Small intestine (tissue), 7 donors: ENCODE measurements around the gene TSPO2. TPM values are rescaled to one million over a fixed set of nuclear protein-coding genes. Genes with fewer than 3 reads are reported as not detected.

Experiments
- DNase-seq, 2 donors: peaks; one replicate each; pipeline versions ENCODE4 v3.0.0 to v3.0.0-alpha.2; 2013
- FAIRE-seq: peaks from 2 replicates; lab custom pipeline; 2012; peaks lifted over from hg19 to GRCh38; lab: Jason Lieb, UNC
- H3K27ac ChIP-seq, 3 donors: one replicate each; pipeline ENCODE4 v1.5.1; 2013; ENCODE audit warnings: low read length in 2 of 3, mild to moderate bottlenecking in 2 of 3, control low read depth in 1 of 3, inconsistent platforms in 1 of 3, low read depth in 1 of 3, moderate library complexity in 1 of 3
- H3K27me3 ChIP-seq, 3 donors: one replicate each; pipeline ENCODE4 v1.6.1; 2013; ENCODE audit warnings: low read length in 3 of 3, inconsistent platforms in 1 of 3; ENCODE audit not compliant: control insufficient read depth in 3 of 3, insufficient read depth in 3 of 3
- H3K36me3 ChIP-seq, 3 donors: one replicate each; pipeline ENCODE4 v1.6.1; 2013; ENCODE audit warnings: low read length in 3 of 3, inconsistent platforms in 1 of 3, low read depth in 1 of 3, mild to moderate bottlenecking in 1 of 3, moderate library complexity in 1 of 3; ENCODE audit not compliant: control insufficient read depth in 3 of 3, insufficient read depth in 2 of 3
- H3K4me1 ChIP-seq, 3 donors: one replicate each; pipeline ENCODE4 v1.6.1; 2013; ENCODE audit warnings: low read length in 2 of 3, inconsistent platforms in 1 of 3, low read depth in 1 of 3, mild to moderate bottlenecking in 1 of 3, moderate library complexity in 1 of 3; ENCODE audit not compliant: control insufficient read depth in 3 of 3, insufficient read depth in 2 of 3
- H3K4me3 ChIP-seq, 3 donors: one replicate each; pipeline ENCODE4 v1.5.1; 2013; ENCODE audit warnings: low read length in 3 of 3, control low read depth in 1 of 3, inconsistent platforms in 1 of 3, low read depth in 1 of 3, mild to moderate bottlenecking in 1 of 3, moderate library complexity in 1 of 3
- H3K9me3 ChIP-seq, 2 donors: one replicate each; pipeline ENCODE4 v1.6.1; 2013; ENCODE audit warnings: low read depth in 1 of 2, low read length in 1 of 2; ENCODE audit not compliant: control insufficient read depth in 2 of 2, insufficient read depth in 1 of 2
- WGBS, 3 donors: extraction: QIAGEN DNeasy Blood & Tissue Kit; methylation state at CpG; one replicate each; pipeline ENCODE4 v1.1.7; 2013; 5-methylcytosine and 5-hydroxymethylcytosine counted together
- polyA plus RNA-seq, 4 donors: library from polyadenylated mRNA; stranded (reverse) in 3 of 4; unstranded in 1 of 4; fragments of 200-250 nt in 3 of 4; fragments of 120-200 nt in 1 of 4; gene quantifications; one replicate each; pipeline versions ENCODE4 v1.2.1 to v1.2.3, GENCODE V29; 2013
- donor health status: healthy with polysubstance abuse.
- donor health status: control.
- donor health status: control.
- donor health status: Bipolar disorder and iron deficiency.
- donor health status: healthy.

The TSPO2 gene
- polyA plus RNA-seq, 4 donors: 1.1 to 2.1 (median 1.9) TPM; not detected in 1

DNA sequence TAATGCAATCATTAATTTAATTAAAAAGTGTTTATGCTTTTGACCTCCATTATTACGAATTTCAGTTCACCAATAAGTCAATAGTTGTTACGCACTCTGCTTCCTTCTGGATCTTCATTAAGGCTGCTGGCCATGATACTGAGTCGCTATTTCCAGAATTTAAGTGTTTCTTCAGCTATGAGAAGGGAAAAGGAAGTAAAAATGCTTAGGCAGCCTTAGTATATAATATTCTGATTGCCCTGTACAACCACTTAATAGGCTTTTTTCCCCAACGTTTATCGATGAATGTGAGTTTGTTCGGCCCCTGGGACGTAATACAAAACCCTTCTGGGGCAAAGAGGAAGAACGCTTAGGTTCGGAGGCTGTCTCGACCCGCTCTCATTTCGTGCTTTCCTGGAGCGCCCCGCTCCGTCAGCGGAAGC is 29.2 kb downstream of the TSPO2 start:
- H3K27me3 ChIP-seq: no peaks in the 10 kb centered on the region
- 0 to 1% (median 1%) methylated on average over 16 of the region's 16 CpGs for WGBS, 3 donors
- no peaks in the 10 kb centered on the region for H3K9me3 ChIP-seq
- H3K4me1 ChIP-seq: peaks cover 4 to 14% (median 5%) of the 10 kb centered on the region in 3 donors
- H3K36me3 ChIP-seq: peaks cover 0 to 2% (median 0%) of the 10 kb centered on the region in 3 donors
- H3K4me3 ChIP-seq: peak overlapping the region; percentile 61 to 90 (median 65)
- H3K27ac ChIP-seq: peak overlapping the region; percentile 95 to 100 (median 96)
- no peak for DNase-seq
- no peak for FAIRE-seq

DNA sequence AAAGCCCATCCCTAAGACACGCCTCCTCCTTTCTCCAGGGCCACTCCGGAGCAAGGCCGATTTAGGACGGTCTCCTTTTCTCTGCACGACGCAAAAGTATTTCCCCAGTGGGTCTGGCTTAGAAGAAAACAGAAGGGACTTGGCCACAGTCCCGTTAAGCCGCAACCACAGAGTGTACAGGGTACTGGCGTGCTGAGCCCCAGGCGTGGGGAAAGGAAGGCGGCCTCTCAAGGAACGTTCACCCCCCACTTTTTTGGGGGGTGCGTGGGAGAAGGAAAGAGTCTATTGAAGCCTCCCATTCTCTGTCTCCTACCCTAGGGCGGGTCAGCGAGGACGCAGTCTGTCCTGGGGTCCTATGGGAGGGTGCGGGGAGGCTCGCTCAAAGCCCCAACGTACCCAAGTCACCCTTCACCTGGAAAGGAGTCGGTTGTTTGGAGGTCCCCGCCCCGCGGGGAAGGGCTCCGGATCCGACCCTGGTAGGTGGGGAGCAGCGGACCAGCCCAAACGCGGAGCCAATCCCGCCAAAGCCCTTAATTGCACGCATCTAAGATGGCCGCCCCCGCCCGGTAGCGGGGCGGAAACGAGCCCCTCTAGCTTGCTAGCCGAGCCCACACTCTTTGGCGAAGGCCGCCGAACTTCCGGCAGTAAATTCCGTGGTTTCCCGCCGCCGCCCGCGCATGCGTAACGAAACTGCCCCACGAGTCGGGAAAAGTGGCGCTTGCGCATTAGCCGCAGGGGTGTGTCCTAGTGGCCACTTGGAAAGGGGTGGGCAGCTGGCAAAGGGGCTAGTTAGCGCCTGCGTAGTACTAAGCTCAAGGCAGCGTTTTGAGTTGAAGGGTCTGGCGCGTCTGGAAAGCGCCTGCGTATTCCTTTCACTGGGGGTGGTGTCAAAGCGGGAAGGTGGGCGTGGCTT is 29.9 kb downstream of the TSPO2 start, which contains the start of gene OARD1:
Gene OARD1, minus strand, starts transcription at position 434 of the 913 bp plus-strand sequence. CDS start 722 bp downstream, outside the sequence.
- DNase-seq: peak; percentile 100
- H3K36me3 ChIP-seq: peaks cover 0 to 2% (median 0%) of the 10 kb centered on the region in 3 donors
- FAIRE-seq: peak; percentile 87
- H3K4me3 ChIP-seq: peak within 1 kb of the TSS; percentile 83 to 94 (median 90)
- no peaks in the 10 kb centered on the region for H3K9me3 ChIP-seq
- H3K27me3 ChIP-seq: no peaks in the 10 kb centered on the region
- 0 to 1% (median 1%) methylated on average over 59 to 63 of the region's 63 CpGs for WGBS, 3 donors
- H3K27ac ChIP-seq: peak within 1 kb of the TSS; percentile 95 to 100 (median 96)
- H3K4me1 ChIP-seq: peaks cover 4 to 18% (median 6%) of the 10 kb centered on the region in 3 donors

DNA sequence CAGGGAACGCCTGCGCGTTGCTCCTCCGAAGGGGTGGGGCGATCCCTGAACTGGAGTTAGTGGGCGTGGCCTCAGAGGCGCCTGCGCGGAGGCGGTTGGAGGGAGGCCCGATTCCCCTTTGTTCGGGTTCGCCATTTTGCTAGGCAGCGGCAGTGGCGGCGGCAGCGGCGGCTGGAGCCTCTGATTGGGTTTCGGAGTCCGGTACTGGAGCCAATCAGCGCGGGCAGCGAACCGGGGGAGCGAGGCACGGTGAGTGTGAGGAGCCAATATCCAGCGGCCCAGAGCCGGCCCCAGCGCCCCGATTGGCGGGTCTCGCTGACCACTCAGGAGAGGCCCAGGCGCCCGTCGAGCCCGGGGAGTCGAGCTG is 30.6 kb downstream of the TSPO2 start, which contains the start of gene NFYA:
Gene NFYA, plus strand, starts transcription at position 139 of the 367 bp plus-strand sequence. CDS start 6,116 bp downstream, outside the sequence.
- WGBS, 3 donors: 0 to 1% (median 0%) methylated on average over 30 to 37 of the region's 37 CpGs
- peaks cover 6 to 23% (median 6%) of the 10 kb centered on the region in 3 donors for H3K4me1 ChIP-seq
- FAIRE-seq: no peak

DNA sequence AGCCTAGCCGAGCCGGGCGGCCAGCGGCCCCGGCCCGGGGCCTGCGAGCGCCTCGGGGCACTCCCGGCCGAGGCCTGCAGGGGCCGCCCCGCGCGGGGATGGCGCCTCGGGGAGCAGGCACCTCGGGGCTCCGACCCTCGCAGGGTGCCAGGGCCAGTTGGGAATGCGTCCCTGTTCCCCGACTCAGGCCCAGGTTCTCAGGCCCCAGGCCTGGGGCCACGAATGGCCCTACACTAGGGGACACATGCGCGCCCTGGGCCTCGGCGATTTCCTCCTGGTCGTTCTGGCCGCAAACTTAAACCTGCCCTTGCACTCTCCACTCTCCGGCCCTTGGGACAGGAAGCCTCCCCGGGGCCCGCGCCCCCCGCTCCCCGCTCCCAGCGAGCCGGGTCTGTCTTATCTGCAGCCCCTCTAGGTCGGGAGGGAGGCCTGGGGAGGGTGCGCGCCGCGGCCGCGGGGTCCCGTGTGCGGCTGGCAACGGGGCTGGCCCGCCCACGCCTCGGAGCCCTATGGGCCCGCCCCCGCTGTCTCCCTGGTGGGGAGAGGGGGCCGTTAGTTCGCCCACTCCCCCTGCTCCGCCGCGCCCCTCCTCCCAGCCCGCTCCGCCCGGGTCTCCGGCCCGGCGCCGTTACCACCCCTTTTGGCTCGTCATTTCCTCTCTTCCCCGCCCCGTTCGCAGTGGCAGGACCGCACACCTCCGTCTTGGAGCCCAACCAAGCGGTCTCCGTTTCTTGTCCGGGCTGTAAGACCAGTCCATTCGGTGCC is 31.1 kb downstream of the TSPO2 start:
- Histone ChIP-seq H3K4me1 (peaks cover 6 to 23% (median 6%) of the 10 kb centered on the region in 3 donors), H3K9me3 (no peaks in the 10 kb centered on the region), H3K36me3 (peaks cover 0 to 1% (median 0%) of the 10 kb centered on the region in 3 donors), H3K4me3 (peak overlapping the region; percentile 83 to 94 (median 90)), H3K27ac (peak overlapping the region; percentile 95 to 99 (median 96)), H3K27me3 (no peaks in the 10 kb centered on the region)
- DNase-seq (peak; percentile 87 to 90), FAIRE-seq (no peak)
- WGBS, 3 donors: 0 to 1% (median 0%) methylated on average over 62 to 74 of the region's 74 CpGs

More for the DNA sequence above, 30.6 kb downstream of the TSPO2 start, which contains the start of gene NFYA:
- peak within 1 kb of the TSS; percentile 95 to 100 (median 96) for H3K27ac ChIP-seq
- DNase-seq: no peak
- H3K27me3 ChIP-seq: no peaks in the 10 kb centered on the region
- H3K9me3 ChIP-seq: no peaks in the 10 kb centered on the region
- peaks cover 0 to 2% (median 0%) of the 10 kb centered on the region in 3 donors for H3K36me3 ChIP-seq
- H3K4me3 ChIP-seq: peak within 1 kb of the TSS; percentile 83 to 94 (median 90)

DNA sequence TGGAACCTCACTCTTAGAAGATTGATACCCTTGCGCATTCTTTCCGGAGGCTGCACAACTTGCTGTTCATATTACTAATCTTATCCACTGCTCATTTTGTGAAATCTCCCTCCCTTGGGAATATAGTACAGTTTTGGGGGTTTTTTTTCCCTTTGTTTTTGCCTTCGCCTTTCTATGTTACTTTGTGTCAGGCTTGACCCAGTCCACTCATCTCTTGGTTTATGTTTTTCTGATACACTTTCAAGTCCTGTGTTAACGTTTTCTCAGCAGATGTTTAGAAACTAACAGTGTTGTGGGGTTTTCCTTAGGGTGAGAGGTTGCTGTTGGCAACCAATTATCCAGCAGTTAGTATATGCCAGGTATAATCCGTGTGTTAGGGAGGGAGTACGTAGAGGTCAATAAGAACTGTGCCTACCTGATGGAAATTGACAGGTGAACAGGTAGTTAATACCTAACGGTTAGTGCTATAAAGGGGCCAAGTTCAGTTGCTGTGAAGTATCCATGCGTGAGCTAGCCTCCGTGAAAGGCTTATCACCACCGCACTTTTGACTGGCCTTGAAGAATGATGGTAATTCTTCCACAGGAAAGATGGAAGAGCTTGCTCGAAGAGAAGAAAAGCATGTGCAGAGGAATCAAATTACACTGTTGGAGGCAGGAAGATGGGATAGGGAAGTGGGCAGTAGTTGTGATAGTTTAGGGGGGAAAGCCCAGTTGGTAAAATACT is 31.9 kb downstream of the TSPO2 start:
- Histone ChIP-seq H3K9me3 (no peaks in the 10 kb centered on the region), H3K4me1 (peaks cover 6 to 29% (median 7%) of the 10 kb centered on the region in 3 donors), H3K4me3 (peak overlapping the region; percentile 83 to 94 (median 90)), H3K27me3 (no peaks in the 10 kb centered on the region), H3K36me3 (peaks cover 0 to 3% (median 0%) of the 10 kb centered on the region in 3 donors), H3K27ac (peak overlapping the region; percentile 95 to 99 (median 96))
- FAIRE-seq: no peak
- DNase-seq: peak; percentile 64 to 74
- 1 to 5% (median 3%) methylated on average over 11 of the region's 11 CpGs for WGBS, 3 donors

DNA sequence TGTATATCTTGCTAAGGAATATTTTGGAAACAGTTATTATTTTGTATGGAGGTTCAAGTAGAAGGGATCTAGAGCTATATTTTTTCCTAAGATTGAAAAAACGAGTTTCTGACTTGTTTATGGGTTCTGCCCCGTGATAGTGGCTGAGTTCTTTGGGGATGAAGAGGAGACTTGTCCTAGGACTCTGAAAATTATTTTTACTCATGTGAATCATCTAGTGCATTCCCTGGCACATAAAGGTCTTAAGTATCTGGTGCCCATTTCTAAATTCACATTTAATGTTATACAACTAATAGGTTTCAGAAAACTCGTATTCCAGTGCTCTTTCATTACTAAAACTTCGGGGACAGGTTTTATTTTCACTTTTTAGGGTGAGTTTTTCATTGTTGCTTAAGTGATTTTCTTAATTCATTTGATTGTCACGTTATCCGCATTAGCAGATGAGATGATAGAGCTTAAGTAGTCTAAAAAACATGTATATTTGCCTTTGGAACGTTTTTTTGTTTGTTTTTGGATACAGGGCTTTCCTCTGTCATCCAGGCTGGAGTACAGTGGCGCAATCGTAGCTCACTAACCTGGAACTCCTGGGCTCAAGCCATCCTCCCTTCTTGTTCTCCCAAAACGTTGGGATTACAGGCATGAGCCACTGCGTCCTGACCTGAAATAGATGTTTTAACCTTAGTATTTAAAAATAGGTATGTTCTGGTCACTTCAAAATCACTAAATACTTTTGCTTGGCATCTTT is 32.6 kb downstream of the TSPO2 start:
- H3K27me3 ChIP-seq: no peaks in the 10 kb centered on the region
- peak overlapping the region in 1 of 3 donors; percentile 96 for H3K27ac ChIP-seq
- 15 to 41% (median 29%) methylated on average over 11 of the region's 11 CpGs for WGBS, 3 donors
- H3K4me1 ChIP-seq: peaks cover 6 to 30% (median 7%) of the 10 kb centered on the region in 3 donors
- H3K9me3 ChIP-seq: no peaks in the 10 kb centered on the region
- H3K4me3 ChIP-seq: no peak overlapping the region
- peaks cover 0 to 3% (median 2%) of the 10 kb centered on the region in 3 donors for H3K36me3 ChIP-seq
- DNase-seq (no peak), FAIRE-seq (no peak)
